UCSD-AML1 (cell line): ENCODE measurements around the gene ACAN.
A peak's percentile ranks its signal among the peaks of the same experiment; 100 is the strongest.

Experiments
- DNase-seq: peaks from one replicate; lab custom pipeline; 2025; ENCODE audit not compliant: unreplicated experiment; lab: John Stamatoyannopoulos, UW

Gene ACAN

GRCh38 chr15:88800738-88801137 lies 2.5 kb upstream of the ACAN start:
- DNase-seq, result no peak

GRCh38 chr15:88802250-88802990 lies 816 bp upstream of the ACAN start:
- peak; percentile 23 for DNase-seq

- DNase-seq, result no peak
These were observed 320 bp upstream of the ACAN start for GRCh38 chr15:88802991-88803240.

GRCh38 chr15:88803920-88804247 lies 648 bp downstream of the ACAN start:
- DNase-seq, result no peak

- DNase-seq, result no peak
These were observed 1.0 kb downstream of the ACAN start for GRCh38 chr15:88804257-88804656.

- no peak for DNase-seq
These were observed 2.0 kb downstream of the ACAN start for GRCh38 chr15:88805031-88805780.

GRCh38 chr15:88810446-88810845 lies 7.2 kb downstream of the ACAN start:
- DNase-seq, result no peak

GRCh38 chr15:88812133-88812532 lies 8.9 kb downstream of the ACAN start:
- DNase-seq, result no peak

GRCh38 chr15:88813960-88814359 lies 10.7 kb downstream of the ACAN start:
- no peak for DNase-seq

- DNase-seq, result no peak
These were observed 11.2 kb downstream of the ACAN start for GRCh38 chr15:88814393-88814792.

GRCh38 chr15:88818920-88819319 lies 15.7 kb downstream of the ACAN start:
- DNase-seq, result no peak

- no peak for DNase-seq
These were observed 18.8 kb downstream of the ACAN start for GRCh38 chr15:88821993-88822392.

GRCh38 chr15:88828791-88829190 lies 25.6 kb downstream of the ACAN start:
- DNase-seq, result no peak

GRCh38 chr15:88830016-88830415 lies 26.8 kb downstream of the ACAN start:
- no peak for DNase-seq

- DNase-seq, result no peak
These were observed 29.8 kb downstream of the ACAN start for GRCh38 chr15:88832820-88833730.

- no peak for DNase-seq
These were observed 30.5 kb downstream of the ACAN start for GRCh38 chr15:88833731-88834100.

GRCh38 chr15:88834211-88834812 lies 31.1 kb downstream of the ACAN start:
- DNase-seq, result peak; percentile 33

GRCh38 chr15:88835119-88835518 lies 31.9 kb downstream of the ACAN start:
- no peak for DNase-seq

- no peak for DNase-seq
These were observed 32.4 kb downstream of the ACAN start for GRCh38 chr15:88835646-88836045.

- DNase-seq, result no peak
These were observed 35.4 kb downstream of the ACAN start for GRCh38 chr15:88838667-88839066.

- no peak for DNase-seq
These were observed 35.9 kb downstream of the ACAN start for GRCh38 chr15:88839146-88839545.

- DNase-seq, result no peak
These were observed 36.7 kb downstream of the ACAN start for GRCh38 chr15:88839961-88840360.
